ENCODE data around the gene INPP5A.

The INPP5A gene

DNA sequence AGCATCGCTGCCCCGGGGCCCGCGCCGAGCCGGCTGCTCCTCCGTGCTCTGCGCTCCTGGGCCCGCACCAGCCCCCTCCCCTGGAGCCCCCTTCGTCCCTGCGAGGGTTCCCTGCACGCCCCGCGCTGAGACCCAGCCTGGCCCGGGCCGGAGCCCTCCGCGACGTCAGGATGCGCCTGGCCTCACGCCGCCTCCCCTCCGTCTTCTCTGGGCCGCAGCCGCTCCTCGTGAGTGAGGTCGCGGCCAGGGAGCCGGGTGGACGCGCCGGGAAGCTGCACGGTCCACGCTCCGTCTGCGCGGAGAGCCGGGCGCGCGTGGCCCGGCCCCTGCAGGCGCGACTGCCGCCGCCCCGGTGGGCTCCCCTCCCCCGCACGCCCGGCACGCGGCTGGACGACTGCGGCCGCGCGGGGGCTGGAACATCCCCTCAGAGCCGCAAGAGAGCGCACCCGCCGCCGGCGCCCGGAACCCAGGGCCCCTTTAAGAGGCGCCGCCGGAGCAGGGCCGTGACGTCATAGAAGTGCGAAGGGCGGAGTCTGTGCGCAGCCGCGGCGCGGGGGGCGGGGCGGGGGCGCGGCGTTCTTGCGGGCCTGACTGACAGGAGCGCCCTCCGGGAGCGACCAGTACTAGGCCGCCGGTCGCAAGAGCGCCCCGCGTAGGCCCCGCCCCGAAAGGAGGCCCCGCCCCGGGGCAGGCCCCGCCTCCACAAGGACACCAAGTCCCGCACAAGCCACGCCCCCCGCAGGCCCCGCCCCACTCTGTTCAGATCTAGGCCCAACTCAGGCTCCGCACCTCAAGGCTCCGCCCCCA lies 507 bp upstream of the INPP5A start:
- peak; percentile 95 for DNase-seq

DNA sequence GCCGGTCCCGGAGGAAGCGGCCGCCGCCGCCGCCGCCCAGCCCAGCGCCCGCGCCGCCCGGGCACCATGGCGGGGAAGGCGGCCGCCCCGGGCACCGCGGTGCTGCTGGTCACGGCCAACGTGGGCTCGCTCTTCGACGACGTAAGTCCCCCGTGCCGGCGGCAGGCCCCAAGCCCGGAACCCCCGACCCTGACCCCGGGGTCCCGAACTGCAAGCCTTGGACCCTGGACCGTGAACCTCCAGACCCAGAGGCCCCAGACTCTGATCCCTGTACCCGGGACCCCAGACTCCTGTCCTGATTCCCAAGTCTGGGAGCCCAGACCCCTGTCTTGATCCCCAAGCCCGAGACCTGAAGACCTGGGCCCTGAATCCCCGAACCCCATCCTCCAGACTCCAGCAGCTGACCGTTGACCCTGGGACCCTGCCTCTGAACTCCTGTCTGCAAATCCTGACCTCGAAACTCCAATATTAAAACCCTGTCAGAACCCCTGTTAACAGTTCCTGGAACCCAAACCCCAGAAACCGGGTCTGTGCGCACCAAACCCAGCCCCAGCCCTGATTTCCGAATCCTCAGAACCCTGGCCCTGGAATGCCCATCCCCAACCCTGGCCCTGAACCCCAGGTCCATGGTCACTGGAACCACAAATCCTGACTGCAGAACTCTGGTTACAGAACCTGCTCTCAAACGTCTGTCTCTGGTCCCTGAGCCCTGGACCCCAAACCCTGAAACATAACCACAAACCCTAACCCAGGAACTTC lies 623 bp downstream of the INPP5A start:
- no peak for DNase-seq

DNA sequence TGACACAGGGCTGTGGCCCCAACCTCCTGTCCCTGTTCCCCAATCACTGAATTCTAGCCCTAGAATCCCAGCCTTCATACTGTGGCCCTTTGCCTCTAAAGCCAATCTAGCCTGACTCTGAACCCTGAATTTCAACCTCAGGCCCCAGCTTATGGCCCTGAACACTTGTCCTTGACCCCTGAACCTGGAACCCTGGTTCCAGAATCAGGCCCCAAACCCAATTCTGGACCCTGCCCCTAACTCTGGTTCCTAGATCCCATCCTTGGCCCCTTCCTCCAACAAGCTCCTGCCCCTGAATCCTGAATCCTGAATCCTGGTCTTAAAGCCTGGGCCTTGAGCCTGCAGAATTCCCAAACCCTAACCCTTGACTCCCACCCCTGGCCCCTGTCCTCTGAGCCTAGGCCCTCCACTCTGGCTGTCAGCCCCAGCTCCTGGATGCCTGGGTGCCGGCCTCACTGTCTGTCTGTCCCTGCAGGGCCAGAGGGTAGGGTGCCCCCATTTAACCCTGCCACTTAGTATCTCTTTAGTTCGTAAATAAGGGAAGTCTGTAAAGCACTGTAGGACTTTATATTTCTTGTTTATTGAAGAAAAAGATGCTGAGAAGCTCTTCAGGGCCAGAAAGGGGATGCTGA lies 1.3 kb downstream of the INPP5A start:
- DNase-seq = no peak

DNA sequence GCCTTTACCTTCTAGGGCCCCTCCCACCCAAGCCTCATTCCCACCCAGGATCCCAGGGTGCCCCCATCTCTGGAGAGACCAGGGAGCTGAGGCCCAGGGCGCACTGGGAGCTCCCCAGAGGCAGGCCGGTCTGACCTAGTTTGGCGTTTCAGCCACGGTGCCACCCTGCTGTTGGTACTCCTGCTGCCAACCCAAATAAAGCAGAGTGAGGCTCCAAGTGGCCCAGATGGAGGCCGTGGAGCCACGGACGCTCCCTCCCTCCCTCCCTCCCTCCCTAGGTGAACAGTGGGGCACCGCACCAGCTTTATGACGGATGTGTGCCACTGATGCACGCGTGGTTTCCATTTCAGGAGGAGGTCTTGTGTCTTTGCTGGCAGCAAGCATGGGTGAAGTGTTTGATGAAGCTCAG lies 1.8 kb downstream of the INPP5A start:
- DNase-seq = no peak

DNA sequence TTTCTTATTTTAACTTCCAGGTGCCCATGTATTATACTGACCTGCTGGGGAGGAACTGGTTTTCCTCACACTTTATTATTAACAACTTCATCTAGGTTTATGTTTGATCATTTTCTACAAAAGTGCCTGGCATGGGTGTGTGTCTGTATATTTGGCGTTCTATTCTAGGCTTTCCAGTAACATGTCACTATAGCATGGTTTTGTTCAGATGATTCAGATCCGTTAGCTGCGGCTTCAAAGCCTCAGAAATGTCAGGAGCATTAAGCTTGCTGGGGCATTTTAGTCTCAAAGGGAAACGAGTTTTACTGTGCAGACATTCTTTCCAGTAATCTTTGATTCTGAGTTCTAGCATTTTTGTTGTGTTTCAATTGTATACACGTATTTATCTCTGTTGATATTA lies 2.3 kb downstream of the INPP5A start:
- no peak for DNase-seq

DNA sequence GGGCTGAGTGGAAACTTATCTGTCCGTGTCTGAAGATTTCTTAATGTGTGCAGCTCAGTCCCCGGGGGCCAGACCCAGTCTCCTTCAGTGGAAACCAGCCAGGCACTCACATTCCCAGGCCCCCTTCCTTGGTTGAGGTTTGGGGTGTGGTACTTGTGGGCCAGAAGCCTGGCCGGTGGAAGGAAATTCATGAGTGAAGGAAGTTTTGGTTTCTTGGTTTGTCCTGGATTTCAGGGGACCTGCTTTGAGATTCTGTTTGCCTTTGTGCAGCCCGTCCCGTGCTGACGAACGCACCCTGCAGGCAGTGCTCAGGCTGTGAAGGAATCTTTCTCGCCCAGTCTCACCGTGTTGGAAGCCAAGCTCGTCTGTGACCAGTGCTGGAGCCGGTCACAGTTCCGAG lies 2.9 kb downstream of the INPP5A start:
- DNase-seq = no peak

DNA sequence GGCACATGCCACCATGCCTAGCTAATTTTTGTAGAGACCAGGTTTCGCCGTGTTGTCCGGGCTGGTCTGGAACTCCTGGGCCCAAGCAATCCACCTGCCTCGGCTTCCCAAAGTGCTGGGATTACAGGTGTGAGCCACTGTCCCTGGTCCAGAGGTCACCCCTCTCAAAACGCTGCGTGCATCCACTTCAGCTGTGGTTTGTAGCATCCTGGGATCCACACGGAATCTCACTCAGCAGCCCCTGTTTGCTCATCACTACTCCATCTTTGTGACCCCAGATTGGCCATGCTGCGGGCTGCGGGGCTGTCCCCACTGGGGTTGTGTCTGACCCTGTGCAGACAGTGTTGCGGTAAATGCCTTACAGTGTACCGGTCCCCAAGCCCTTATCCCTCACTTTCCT lies 3.5 kb downstream of the INPP5A start:
- no peak for DNase-seq

DNA sequence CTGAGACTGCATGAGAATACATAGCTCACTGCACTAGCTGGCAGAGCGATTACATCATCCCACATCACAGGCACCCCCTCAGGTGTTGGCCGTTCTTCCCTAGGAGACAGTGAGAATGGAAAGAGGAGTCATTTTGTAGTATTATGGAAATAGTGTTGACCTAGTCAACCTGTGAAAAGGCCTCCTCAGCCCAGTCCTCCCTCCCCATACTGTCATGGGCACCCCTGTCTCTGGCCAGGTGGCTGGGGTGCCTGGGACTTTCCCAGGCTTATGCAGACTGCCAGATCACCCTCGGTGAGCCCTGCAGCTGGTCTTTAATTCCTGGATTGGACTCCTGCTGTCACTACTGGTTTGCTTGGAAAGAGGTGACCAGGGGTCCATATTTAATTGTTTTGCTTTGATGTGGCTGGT lies 4.0 kb downstream of the INPP5A start:
- DNase-seq = no peak

DNA sequence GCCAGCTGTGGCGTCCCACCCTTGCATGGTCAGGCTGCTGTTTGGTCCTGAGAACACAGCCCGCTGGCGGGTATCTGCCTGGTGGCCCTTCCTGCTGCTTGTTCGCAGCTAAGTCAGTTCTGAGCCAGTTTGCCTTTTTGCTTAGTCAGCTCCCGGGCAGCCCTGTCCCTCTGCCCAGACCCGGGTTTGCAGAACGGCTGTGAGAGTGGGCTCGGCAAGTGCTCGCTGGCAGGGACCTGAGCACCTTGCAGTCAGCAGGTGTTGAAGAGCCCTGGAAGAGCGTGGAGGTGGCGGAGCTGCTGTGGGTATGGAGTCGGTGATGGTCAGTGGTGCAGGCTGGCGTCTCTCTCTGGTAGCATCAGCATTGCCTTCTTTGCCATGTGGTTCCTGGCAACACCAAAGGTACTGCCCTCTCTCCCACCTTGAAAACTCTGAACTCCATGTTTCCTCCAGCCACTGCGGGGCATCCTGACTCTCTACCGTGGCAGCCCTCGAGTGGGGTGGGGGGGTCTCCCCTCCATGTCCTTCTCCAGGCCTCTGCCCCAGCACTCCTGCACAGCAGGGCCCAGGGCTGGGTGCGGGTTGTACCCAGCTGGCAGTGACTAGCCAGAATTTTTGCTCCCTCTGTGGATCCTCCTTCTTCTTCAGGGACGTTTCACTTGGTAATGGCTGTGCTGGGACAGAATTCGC lies 4.6 kb downstream of the INPP5A start:
- DNase-seq = no peak

DNA sequence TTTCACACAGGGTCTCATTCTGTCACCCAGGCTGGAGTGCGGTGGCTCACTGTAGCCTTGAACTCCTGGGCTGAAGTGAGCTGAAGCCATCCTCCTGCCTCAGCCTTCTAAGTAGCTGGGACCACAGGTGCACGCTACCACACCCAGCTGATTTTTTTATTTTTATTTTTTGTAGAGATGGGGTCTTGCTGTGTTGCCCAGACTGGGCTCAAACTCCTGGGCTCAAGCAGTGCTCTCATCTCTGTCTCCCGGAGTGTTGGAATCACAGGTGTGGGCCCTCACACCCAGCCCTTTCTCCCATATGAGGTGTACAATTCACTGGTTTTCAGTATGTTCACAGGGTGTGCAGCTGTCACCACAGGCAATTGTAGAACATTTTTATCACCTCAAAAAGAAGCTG lies 5.2 kb downstream of the INPP5A start:
- DNase-seq = no peak

DNA sequence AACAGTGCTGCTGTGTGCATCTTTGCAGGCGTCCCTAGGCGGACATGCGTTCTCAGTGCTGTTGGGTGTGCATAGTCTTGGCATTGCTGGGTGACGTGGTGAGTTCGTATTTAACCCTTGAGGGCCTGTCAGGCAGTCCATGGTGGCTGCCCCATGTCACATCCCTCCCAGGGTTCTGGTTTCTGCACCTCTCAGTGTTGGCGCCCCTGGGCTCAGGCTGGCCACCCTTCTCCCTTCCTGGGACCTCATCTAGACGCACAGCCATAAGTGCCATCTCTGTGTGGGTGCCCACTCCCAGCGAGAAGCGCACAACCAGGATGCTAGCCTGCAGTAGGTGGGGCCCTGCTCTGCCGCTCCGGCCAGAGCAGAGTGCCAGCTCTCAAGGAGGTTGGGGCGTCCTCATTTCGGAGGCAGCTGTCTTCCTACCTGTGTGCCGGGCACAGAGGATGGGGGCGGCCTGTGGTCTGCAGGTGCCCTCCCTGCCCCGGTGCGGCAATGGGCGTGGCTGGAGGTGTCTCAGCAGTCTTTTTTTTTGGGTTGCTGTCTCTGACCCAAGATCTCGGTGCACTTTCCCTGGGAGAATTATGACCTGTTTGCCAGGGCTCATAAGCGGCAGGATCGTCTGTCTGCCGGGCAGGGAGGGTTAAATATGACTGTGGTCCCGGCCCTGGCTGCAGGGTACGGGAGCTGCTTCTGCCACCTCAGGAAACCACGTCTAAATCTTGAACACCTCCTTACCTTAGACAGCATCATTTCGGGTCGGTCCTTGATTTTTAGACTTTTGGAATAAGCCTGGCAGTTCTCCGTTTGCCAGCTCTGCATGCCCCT lies 6.5 kb downstream of the INPP5A start:
- no peak for DNase-seq

DNA sequence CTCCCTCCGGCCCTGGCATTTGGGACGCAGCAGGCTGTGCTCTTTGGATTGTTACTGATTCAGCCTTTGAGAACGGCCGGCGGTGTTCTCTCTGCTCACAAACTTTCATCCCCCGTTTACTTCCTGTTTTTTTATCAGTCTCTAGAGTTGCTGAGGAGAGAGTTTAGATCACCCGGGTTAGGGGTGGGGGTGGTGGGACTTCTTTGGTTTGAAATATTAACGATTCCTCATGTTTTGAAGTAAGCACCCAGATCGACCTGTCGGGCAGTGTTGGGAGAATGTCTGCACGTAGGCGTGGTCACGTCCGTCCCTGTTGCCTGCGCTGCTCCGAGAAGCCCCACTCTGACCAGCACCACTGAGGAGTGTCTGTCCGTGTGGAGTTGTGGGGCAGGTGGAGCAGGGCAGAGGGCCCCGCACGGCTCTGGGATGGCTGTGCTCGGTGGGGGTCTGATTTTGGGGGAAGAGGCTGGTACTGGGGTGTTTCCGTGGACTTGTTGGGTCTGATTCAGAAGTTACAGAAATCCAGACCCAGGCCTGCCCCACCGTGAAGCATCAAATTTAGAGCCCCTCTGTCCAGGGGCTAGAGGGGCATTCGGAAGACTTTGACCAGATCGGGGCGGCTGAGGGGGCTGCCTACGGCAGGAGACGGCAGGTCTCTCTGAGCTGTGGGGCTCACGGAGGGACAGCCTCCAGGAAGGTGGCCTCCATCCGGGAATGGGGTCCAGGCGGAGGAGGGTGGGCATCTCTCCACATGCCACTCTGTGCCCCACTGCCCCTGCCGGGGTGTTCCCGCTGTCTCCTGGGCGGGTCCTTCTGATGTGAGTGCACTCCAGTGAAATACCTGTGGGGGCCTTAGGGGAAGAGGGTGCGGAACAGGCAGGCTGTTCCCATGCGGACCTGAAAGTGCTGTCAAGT lies 7.4 kb downstream of the INPP5A start:
- DNase-seq = no peak

DNA sequence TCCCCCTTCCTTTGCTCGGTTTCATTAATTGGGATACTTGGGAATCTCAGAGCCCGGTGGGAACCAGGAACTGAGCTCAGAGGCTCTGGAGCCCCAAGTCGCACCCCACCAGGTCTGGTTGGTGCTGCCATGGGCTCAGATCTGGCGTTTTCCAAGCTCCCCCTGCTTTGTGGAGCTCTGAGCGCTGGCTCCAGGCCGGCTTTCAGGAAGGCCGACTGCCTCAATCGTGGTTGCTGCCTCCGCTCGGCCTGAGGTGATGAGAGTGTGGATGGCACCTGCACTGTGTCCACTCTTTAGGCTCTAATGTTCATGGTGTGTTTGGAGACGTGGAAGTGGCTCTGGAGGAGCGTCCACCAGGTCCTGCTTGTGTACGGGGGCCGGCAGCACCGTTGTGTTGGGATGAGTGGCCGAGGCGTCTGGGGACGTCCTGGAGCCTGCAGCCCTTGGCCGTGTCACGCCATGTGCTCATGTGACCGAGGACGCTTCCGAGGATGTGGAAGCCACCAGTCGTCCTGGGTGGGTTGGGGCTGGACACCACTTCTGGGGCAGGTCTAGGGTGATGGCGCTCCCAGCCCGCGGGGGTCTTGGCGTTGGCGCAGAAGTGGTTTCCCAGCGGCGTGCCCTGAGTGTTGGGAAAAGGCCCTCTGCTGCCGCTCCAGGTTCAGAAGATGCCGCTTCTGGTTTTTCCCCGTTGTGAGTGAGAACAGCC lies 8.2 kb downstream of the INPP5A start:
- no peak for DNase-seq

DNA sequence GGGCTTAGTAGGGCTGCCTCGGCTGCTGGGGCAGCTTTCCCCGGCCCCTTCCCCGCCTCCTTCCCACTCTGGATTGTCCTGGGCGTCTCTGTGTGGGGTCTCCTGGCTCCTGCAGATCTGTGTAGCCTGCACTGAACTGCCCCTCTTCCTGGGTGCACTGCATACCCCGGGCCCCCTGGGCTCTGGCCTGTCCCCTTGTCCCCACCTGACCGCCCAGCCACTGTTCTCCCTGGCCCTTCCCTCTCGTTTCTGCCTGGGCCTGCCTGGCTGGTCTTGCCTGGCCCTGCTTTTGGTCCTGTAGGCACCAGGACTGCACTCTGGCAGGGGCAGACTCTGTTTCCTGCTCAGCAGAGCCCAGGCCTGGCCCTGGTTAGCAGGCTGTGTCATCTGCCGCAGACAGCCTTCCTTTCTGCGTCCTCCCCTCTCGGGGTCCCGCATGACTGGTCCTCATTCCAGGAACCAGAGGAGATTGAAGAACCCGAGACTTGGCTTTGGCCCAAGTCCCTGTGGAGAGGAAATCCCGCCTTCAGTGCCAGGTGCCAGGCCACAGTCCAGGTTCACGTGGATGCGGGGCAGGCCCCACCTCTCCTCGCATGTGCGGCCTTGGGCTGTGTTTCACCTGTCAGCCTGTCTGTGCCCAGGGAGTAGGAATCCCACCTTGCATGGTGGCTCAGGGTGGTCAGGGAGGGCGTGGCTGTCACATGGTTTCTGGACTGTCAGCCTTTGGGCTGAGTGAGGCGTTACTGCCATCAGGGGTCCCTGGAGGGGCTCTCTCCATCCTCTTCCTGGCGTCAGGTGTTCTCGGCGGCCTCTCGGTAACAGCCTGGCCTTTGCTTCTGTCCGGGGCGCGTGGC lies 9.2 kb downstream of the INPP5A start:
- DNase-seq = no peak

DNA sequence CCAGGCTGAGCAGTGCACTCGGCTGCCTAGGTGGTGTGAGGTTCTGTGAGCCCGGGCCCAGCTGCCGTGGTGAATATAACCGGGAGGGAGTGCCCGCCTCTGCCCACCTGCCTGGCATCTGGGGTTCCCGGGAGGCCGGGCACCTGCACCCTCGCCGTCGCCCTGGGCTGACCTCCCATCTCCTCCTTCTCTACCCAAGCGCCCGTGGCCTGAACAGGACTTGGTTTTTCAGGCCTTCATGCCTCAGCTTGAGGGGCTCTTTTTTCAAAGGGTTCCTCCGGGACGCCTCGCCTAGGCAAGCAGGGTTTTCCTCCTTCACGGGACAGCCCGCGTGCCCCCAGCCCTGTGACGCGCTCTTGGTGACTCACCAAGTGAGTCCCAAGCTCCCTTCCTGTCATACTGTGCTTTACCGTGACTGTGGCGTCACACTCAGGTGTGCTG lies 9.9 kb downstream of the INPP5A start:
- no peak for DNase-seq

DNA sequence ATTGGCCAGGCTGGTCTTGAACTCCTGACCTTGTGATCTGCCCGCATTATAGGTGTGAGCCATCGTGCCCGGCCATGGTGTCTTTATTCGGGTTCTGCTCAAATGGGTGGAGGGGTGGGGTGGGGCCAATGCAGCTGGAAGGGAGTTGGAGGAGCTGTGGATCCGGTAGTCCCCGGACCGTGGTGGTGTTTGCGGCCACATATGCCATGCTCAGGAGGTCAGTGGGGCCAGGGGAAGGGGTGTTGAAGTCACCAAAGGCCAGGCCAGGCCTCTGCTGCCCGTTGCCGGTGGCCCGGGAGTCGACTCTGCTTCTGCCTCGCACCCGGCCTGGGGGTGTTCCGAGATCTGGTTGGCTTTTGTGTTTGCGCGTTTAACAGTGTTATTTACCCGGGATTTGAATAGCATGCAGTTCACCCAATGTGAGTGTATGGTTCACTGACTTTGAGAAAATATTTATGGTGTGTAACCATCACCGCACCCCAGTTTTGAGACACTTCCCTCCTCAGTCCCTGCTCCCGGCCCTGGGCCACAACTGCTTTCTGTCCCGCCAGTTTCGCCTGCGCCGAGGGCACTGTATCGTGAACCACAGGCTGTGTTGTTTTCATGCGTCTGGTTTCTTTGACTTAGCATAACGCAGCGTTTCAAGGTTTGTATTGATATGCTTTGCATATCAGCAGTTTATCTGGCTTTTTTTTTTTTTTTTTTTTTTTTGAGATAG lies 10.7 kb downstream of the INPP5A start:
- DNase-seq = no peak

DNA sequence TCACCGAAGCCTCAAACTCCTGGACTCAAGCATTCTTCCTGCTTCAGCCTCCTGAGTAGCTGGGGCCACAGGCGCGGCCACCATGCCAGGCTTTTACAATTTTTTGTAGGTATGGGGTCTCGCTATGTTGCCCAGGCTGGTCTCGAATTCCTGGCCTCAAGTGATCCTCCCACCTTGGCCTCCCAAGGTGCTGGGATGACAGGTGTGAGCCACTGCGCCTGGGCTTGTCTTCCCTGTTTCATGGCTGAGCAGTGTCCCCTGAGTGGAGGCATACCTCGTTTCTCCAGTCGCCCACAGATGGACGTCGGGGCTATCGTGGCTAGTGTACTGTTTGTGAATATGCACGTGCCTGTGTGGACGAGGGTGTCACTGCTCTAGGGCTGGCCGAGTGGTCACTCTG lies 11.3 kb downstream of the INPP5A start:
- DNase-seq = no peak

DNA sequence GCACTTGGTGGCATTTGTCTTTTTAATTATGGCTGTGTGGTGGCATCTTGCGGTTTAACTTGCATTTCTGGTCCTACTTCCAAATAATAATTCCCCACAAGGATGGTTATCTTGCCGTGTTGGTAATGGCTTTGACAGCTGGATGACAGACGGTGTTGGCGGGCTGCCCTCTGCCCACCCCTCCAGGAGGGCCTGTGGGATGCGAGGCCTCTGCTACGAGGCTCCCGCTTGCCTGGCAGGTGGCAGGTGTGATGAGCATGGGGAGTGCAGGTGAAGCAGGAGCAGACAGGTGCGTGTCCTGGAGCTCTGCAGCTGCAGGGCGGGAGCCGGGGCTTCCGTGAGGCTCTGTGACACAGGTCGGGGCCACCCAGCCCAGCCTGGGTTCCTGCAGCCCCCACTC lies 11.8 kb downstream of the INPP5A start:
- no peak for DNase-seq

All from NCI-H2227 treated with DMSO at 0.1 percent for 48 hours (cell line).